ENCODE data around the gene MEX3A.

GRCh38 chr1:156104065-156104810 lies 22.0 kb upstream of the MEX3A start:
- TF ChIP-seq CTCF (IDR thresholded peaks at IDR 0.05; ENCODE audit: low read depth, low read length, poor library complexity, severe bottlenecking) (no peak), EZH2phosphoT487 (IDR thresholded peaks at IDR 0.05; ENCODE audit: borderline replicate concordance, low read length) (no peak)
